Amniotic stem cell (primary cell): ENCODE data around the gene FBXO48.
"Not testable (repeated sequence)": the region's sequence is repeated elsewhere in the genome, so short reads cannot be mapped to it uniquely, and the experiment has no call there.

ENCODE experiments used
- DNase-seq: peaks from one replicate; lab custom pipeline; 2025; lab: John Stamatoyannopoulos, UW

FBXO48 gene

DNA sequence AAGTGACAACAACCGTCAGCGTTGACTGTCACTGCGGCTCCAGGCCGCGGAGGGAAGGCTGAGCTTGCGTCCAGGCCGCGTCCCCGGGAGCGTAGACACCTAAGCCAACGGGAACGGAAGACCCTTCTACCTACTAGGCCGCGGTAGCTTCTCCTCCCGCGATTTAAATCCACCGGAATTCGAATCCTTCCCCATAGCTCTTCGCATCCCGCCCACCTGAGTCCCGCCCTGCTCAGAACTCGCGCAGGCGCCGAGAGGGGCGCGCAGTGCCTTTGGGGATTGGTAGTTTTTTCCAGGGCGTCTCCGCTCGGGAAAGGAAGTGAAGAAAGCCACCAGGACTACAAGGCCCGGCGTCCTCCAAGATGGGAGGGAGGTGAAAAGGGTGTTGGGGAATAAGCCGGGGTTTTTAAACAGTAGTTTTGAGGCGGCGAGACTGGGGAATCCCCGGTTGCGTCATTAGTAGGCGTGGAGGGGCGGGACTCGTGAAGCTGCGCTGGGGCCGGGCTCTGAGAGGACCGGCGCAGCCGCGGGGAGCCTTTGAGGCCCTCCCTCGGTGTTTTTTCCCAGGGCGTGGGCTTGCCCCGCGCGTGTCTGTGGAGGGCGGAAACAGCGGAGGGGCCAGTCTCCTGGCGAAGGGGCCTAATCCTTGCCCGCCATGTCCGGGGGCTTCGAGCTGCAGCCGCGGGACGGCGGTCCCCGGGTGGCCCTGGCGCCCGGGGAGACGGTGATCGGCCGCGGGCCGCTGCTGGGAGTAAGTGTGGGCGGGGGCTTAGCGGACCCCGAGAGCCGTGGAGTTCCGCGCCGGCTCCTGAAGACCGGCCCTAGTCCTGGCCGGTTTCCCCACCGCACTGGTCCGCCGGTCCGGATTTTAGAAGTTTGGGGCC is at the start of gene FBXO48, which contains the start of gene APLF:
Gene FBXO48 (minus strand): TSS at position 218 of the 884 bp plus-strand sequence. CDS start 2,149 bp downstream, outside the sequence.
Gene APLF (plus strand): TSS at position 509 of the 884 bp plus-strand sequence. CDS start 147 bp downstream, at position 656.
- peak; percentile 99 for DNase-seq

- DNase-seq: no peak
Measured at GRCh38 chr2:68516051-68516955, 49.2 kb upstream of the FBXO48 start.

DNA sequence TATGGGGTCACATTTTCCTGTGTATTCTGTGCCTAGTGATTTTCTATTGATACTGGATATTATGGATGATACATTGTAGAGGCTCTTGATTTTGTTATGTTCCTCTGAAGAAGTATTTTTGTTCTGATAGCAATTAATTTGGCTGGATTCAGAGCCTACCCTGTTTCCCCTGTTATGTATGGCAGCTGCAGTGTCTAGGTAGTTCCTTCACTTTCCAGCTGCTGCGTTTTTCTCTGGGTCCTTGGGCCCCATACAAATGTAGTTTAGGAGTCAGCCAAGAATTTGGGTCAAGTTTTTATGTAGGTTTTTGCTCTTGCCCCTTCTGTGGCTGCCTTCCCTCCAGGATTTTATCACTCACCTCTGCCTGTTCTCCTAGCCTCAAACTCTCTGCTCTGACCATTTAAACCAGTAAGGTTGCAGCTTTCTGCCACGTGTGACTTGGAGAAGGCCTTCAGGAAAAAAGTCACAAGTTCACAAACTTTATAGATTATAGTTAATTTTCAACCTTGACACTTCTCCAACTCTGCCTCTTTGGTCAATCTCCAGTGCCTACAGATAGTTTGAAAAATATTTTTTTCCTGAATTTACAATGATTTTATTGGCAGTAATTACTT is 47.3 kb upstream of the FBXO48 start:
- no peak for DNase-seq

DNA sequence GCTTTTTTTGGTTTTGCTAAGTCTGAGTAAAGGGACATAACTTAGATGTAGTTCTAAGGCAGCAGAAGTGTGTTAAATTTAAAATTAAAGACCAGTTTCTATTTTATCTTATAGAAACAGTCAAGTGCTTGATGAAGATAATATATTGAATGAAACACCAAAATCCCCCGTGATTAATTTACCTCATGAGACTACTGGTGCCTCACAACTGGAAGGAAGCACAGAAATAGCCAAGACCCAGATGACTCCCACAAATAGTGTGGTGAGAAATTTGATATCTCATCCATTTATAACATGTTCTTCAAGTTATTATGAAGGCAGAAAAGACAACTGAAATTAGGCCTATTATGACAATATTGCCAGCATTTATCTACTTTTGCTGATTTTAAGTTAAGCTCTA is 45.9 kb upstream of the FBXO48 start:
- DNase-seq: no peak

GRCh38 chr2:68512326-68512725 is 45.2 kb upstream of the FBXO48 start:
- no peak for DNase-seq

- DNase-seq: no peak
Measured at GRCh38 chr2:68506170-68506569, 39.1 kb upstream of the FBXO48 start.

DNA sequence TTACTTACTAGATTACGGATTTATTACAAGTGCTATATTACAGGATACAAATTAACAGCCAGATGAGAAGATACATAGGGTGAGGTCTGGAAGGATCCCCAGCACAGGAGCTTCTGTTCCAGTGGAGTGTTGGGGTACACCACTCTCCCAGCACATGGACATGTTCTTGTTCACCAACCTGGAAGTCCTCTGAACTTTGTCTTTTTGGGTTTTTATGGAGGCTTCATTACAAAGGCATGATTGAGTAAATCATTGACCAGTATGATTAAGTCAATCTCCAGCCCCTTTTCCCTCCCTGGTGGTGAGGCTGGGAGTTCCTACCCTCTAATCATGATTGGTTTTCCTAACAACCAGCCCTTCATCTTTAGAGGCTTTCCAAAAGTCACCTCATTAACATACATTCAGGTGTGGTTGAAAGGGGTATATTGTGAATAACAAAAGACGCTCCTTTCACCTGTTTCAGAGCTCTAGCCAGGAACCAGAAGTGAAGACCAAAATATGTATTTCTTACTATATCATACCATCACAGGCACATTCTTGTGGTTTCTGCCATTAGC is 38.6 kb upstream of the FBXO48 start:
- DNase-seq: no peak

GRCh38 chr2:68501768-68502167 is 34.7 kb upstream of the FBXO48 start:
- DNase-seq: no peak

DNA sequence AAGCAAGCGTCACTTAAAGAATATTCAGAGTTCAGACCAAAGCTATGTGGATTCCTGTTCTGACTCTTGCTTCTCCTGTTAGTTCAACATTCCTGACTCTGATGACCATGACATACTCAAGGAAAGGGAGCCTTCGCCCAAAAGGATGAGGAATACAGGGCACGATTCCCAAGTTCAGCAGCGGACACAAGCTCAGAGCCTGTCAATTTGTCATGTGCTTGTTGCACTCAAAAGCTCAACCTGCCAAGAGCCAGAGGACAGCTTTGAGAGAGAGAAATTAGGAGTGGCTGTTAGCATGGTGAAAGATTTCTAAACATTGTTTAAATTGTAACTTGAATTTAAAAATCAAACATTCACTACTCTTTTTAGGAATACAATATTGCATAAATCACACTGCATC is 33.6 kb upstream of the FBXO48 start:
- no peak for DNase-seq

- DNase-seq: no peak
Measured at GRCh38 chr2:68499133-68499532, 32.0 kb upstream of the FBXO48 start.

GRCh38 chr2:68491582-68491981 is 24.5 kb upstream of the FBXO48 start:
- no peak for DNase-seq

DNA sequence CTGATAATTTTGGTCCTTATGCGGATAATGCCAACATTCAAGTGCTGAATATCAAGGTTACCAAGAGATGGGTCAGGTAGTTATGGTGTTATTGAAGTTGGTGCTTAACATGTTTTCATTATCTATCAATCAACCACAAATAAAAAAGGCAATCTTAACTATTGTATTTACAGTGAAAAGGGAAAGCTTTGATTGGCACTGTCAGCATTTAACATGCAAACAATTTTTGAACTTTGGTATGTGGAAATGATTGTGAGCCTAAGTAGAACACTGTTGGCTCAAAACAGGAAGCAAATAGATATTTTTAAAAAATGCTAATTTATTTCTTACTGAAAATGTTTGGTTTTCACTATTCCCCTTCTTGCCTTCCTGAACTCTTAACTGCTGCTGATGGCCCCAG is 22.2 kb upstream of the FBXO48 start:
- no peak for DNase-seq

DNA sequence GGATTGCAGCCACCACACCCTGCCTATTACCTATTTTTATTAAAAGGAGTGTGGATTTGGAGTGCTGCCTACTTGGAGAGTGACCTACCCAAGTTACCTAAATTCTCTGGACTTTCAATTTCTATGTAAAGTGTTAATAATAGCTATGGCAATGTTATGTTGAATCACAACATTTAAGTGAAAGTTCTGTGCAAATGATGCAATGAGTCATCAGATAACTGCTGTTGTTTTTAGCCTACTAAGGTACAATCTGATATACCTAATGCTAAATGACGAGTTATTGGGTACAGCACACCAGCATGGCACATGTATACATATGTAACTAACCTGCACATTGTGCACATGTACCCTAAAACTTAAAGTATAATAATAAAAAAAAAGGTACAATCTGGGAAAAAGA is 21.5 kb upstream of the FBXO48 start:
- DNase-seq: not testable (repeated sequence)

GRCh38 chr2:68487773-68488355 is 20.8 kb upstream of the FBXO48 start:
- no peak for DNase-seq

GRCh38 chr2:68483011-68483410 is 15.9 kb upstream of the FBXO48 start:
- no peak for DNase-seq

DNA sequence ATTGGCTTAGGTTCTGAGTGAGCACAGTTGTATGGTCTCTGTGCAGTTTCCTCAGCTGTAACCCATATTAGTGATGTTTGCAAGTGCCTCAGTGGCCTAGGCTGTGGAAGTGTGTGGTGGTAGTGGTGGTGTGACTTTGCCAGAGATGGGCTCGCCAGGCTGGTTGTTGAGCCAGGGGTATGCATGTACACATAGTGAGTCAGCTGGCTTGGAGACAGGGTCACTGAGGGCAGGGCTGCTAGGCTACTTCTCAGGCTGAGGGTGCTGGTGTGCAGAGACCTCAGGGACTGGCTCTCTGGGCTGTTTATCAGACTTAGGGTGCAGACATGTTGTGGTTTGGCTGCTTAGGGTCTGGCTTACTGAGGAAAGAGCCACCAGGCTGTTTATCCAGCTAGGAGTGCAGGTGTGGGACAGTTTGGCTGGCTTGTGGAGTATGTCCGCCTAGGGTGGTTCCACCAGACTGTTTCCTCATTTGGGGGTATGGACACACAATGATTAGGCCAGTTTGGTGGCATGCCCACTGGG is 15.3 kb upstream of the FBXO48 start:
- DNase-seq: no peak

DNA sequence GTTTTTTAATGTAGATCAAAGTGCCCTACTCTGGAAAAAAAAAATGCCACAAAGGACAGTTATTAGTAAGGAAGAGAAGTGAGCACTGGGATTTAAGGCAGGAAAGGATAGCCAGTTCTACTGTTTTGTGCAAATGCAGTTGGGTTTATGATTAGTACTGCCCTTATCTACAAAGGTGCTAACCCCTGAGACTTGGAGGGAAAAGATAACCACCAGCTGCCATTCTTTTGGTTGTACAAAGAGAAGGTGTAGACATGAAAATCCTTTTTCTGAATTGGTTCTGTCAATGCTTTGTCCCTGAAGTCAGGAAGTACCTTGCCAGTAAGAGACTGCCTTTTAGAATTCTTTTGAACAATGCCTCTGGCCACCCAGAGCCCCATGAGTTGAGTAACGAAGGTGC is 11.6 kb upstream of the FBXO48 start:
- no peak for DNase-seq

DNA sequence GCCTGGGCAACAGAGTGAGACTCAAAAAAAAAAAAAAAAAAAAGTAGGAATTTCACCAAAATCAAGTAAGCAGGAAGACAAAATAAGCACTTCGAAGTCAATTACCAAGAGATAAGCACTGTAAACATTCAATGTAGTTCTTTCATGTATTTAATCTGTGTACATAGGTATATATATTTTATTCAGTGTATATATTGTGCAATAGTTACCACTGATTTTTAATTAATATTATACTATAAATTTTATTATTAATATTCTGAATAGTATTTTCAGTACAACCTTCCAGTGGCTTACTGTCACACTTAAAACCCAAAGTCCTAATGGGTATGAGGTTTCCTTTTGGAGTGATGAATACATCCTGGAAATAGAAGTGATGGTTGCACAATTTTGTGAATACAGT is 9.4 kb upstream of the FBXO48 start:
- DNase-seq: no peak

- no peak for DNase-seq
Measured at GRCh38 chr2:68475576-68475975, 8.5 kb upstream of the FBXO48 start.

GRCh38 chr2:68475110-68475509 is 8.0 kb upstream of the FBXO48 start:
- DNase-seq: no peak

- DNase-seq: no peak
Measured at GRCh38 chr2:68472796-68473414, 5.8 kb upstream of the FBXO48 start.
